DMS114 treated with DMSO at 0.1 percent for 48 hours (cell line): ENCODE measurements around the gene IGFLR1.

Experiments used
- DNase-seq: peaks from one replicate; lab custom pipeline; 2025; ENCODE audit not compliant: unreplicated experiment; lab: John Stamatoyannopoulos, UW

IGFLR1 gene, protein sequence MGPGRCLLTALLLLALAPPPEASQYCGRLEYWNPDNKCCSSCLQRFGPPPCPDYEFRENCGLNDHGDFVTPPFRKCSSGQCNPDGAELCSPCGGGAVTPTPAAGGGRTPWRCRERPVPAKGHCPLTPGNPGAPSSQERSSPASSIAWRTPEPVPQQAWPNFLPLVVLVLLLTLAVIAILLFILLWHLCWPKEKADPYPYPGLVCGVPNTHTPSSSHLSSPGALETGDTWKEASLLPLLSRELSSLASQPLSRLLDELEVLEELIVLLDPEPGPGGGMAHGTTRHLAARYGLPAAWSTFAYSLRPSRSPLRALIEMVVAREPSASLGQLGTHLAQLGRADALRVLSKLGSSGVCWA

DNA sequence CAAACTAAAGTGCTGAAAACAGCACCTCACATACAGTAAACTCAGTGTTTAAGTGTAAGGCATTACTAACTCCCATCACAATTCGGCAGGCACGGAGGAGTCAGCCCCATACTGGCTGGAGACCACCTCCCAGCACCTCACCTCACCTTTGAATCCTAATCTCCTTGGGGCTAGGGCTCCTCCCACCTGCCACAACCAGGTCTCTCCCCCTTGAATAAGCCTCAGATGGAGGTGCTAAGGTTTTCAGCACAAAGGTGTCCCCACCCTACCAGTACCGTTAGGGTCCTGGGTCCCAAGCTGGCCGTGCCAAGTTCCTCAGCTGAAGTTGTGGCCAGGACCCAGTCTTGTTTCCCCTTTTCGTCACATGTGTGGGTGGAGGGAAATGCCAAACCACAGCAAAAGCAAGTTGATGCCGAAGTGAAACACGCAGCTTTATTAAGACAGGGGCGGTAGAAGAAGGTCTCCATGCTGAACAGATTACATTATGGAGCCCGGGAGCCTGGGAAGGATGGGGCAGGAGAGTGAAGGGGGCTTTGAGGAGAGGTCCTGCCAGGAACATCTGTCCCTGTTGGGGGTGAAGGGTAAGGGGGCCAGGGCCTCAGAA lies at the start of gene IGFLR1:
IGFLR1 (minus strand) TSS at position 332 of the 604 bp plus-strand sequence. CDS start 1,272 bp downstream, outside the sequence.
- DNase-seq = no peak

DNA sequence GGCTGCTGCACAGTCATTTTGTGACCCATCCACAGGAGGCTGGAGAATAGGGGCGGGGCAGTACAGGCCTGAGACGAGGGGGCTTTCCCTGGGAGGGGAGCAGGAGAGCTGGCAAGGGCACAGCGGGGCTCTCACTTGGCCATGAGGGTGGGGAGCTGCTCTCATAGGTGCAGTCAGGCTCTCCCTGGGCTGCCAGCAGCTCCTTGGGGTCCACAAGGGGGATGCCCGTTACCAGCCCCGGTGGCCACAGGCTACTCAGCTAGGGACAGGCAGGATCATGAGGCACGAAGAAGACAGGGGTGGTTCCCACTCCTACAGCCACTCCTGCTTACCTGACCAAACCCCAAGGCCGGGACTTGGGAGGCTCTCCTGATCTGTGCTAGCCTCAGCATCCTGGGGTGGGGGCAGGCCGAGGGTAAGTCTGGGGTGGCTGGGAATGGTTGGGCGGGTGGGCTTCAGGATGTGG lies 49.6 kb upstream of the IGFLR1 start:
- DNase-seq = no peak

DNA sequence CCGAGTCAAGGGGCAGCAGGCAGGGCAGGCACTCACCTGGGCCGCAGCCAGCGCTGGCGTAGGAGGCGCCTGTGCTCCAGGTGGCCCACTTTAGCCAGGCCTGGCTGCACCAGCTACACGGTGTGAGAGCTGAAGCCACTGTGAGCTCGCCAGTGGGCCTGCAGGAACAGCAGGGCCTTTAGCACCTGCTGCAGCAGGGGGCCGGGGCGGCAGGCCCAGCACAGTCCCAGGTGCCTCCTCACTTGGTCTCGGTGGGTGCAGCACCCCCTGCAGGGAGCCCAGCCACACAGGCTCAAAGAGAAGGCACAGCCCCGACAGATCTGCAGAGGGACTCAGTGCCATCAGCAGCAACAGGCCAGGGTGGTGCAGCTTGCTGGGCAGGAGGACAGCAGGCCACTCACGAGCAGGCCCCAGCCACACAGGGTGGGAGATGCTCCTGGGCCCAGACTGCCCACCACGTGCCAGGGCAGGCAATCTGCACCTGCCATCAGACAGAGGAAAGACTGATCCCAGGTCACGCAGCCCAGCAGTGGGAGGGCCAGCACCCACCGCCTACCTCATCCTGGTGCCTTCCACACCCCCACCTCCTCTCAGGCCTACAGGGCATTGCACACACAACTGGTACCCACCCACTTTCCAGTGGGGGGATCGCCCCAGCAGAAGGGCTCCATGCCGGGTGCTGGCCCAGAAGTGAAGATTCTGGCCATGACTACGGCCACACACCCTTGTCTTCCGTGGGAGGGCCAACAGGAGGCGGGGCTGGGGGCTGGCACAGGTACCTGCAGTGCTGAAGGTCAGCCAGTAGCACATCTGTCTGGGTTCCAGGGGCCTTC lies 48.9 kb upstream of the IGFLR1 start:
- no peak for DNase-seq

DNA sequence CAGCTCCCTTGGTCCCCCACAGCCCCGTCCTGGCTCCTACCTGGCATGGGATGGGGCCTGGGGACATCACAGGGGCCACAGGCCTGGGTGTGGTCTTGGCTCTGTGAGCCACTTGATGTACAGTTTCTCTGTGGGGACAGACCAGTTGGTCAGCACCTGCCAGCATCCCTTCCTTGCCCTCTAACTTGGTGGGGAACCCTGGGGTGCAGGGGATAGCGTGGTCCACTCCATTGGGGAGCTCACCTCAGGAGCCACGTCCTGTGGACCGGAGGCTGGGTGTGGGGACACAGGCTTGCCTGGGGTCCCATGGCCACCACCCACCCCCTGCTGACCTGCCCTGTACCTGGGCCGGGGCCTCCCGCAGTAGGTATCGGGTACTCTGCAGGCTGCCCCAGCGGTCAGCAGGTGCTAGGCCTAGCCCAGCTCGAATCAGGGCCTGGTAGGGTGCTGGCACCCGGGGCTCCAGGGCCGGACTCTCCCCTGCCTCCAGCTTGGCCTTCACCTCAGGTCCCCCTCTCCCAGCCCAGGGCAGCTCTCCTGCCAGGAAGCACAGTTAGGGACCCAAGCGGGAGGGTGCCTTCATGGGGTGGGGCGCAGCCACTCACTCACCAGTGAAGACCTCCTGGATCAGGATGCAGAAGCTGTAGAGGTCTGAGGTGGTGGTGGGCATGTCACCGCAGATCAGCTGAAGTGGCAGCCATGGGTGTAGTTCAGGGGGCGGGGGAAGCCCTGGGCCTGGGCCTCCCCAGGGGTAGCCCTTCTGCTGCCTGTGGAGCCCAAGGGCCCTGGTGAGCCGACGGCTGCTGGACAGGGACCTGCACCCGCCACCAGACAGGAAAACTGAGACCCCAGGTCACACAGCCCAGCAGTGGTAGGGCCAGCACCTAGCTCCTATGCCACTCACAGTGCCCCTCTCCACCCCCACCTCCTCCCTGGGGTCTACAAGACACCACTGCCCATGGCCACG lies 48.0 kb upstream of the IGFLR1 start:
- no peak for DNase-seq

DNA sequence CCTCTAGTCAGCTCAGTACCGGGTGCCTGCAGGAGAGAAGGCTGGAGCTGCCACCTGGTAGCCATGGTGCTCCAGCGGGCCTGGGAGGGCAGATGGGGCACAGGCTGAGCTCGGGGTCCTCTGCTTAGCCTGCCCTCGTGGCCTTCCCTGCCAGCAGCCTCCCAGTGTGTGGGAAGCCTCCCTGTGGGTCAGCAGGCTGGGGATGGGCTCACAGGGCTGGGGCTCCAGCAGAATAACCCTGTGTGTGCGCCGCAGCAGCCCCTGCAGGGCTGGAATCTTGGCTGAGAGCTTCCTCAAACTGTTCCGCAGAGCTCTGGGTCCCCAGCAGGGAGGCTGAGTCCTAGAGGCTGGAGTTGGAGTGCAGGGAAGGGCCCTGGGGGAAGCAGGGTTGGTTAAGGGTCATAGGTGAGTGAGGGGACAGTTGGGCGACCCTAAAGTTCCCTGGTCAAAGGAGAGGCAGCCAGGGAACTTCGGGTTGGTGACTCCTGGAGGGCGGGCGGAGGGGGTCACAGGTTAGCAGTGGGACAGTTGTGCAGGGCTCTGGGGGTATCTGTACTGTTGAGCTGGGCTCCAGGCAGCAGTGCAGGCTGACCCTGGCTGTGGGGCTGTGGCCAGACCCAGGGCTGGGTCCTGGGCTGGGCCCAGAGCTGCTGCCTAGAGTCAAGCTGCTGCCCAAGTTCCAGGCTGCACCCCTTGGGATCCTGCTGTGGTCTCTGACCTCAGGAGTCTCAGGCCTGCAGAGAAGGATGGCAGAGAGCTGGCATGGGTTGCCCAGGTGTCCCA lies 47.1 kb upstream of the IGFLR1 start:
- no peak for DNase-seq

DNA sequence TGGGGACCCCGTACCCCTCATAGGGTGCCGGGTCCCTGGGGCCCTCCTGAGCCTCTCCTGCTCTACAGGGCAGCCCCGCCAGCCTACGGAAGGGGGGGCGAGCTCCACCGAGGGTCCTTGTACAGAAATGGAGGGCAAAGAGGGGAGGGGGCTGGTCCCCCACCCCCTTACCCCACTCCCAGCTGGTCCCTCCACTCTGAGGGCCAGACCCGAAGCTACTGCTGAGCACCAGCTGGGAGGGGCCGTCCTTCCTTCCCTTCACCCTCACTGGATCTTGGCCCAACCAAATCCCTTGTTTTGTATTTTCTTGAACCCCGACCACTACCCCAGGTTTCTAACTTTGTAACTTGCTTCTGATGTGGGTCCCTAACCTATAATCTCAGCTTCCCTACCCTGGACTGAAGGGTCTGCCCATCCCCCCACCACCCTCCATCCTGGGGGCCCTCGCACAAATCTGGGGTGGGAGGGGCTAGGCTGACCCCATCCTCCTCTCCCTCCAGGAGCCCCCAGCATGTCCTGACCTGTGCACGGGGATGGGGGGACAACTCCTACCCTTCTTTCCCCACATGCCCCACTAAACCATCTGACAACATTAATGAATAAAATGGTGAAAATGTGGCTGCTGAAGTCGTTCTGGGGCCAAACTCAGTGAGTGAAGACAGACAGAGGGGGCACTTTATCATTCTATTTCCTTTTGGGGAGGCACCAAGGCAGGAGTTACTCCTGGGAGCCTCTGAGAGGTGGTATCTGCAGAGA lies 46.1 kb upstream of the IGFLR1 start:
- DNase-seq = no peak

DNA sequence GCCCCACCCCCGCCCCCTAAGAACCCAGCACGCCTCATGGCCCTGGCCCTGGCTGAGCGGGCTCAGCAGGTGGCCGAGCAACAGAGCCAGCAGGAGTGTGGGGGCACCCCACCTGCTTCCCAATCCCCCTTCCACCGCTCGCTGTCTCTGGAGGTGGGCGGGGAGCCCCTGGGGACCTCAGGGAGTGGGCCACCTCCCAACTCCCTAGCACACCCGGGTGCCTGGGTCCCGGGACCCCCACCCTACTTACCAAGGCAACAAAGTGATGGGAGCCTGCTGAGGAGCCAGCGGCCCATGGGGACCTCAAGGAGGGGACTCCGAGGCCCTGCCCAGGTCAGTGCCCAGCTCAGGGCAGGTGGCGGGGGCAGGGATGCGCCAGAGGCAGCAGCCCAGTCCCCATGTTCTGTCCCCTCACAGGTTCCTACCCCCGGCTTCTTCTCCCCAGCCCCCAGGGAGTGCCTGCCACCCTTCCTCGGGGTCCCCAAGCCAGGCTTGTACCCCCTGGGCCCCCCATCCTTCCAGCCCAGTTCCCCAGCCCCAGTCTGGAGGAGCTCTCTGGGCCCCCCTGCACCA lies 45.1 kb upstream of the IGFLR1 start:
- no peak for DNase-seq

DNA sequence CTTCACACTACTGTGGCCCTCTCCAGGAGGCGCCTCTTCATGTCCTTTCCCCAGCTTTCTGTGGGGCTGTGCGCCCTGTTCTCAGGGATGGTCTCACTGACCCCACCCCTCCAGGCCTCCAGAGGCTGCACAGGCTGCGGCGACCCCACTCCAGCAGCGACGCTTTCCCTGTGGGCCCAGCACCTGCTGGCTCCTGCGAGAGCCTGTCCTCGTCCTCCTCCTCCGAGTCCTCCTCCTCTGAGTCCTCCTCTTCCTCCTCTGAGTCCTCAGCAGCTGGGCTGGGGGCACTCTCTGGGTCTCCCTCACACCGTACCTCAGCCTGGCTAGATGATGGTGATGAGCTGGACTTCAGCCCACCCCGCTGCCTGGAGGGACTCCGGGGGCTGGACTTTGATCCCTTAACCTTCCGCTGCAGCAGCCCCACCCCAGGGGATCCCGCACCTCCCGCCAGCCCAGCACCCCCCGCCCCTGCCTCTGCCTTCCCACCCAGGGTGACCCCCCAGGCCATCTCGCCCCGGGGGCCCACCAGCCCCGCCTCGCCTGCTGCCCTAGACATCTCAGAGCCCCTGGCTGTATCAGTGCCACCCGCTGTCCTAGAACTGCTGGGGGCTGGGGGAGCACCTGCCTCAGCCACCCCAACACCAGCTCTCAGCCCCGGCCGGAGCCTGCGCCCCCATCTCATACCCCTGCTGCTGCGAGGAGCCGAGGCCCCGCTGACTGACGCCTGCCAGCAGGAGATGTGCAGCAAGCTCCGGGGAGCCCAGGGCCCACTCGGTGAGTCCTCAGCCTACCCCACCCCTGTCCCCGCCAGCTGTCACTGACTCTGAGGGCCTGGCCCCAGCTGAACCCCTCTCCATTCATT lies 44.3 kb upstream of the IGFLR1 start:
- no peak for DNase-seq

DNA sequence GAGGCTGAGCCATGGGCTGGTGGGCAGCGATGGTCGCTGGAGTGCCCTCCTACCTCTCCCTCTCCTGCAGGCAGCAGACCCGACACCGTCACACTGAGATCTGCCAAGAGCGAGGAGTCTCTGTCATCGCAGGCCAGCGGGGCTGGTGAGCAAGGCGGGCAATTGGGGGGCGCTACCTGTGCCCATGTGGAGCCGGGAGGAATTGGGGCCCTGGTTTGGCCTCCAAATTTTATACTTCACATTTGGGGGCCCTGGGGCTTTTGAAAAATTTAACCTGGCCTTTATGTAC lies 43.0 kb upstream of the IGFLR1 start:
- no peak for DNase-seq

DNA sequence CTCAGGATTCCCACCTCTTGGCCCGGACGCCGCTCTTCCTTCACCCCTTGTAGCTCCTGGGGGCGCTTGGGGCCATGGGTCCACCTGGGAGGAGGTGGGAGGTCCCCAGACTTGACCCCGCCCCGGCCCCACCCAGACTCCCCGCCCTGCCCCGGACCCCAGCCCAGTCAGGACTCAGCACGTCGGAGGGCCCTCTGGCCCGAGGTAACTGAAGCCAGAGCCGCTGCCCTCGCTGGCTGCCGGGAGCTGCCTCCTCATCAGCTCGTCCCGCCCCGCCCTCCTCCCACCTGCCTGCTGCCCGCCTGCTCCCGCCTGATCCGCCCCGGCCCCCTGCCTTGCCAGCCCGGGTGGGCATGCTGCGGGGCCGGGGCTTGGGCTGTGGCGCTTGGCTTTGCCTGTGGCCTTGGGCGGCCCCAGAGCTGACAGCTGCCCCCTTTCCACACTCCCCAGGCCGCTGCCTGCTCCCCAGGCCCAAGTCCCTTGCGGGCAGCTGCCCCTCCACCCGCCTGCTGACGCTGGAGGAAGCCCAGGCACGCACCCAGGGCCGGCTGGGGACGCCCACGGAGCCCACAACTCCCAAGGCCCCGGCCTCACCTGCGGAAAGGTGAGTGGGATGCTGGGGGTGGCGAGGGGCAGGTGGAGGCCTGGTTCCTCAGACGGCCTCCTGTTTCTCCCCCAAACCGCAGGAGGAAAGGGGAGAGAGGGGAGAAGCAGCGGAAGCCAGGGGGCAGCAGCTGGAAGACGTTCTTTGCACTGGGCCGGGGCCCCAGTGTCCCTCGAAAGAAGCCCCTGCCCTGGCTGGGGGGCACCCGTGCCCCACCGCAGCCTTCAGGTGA lies 42.5 kb upstream of the IGFLR1 start:
- no peak for DNase-seq

DNA sequence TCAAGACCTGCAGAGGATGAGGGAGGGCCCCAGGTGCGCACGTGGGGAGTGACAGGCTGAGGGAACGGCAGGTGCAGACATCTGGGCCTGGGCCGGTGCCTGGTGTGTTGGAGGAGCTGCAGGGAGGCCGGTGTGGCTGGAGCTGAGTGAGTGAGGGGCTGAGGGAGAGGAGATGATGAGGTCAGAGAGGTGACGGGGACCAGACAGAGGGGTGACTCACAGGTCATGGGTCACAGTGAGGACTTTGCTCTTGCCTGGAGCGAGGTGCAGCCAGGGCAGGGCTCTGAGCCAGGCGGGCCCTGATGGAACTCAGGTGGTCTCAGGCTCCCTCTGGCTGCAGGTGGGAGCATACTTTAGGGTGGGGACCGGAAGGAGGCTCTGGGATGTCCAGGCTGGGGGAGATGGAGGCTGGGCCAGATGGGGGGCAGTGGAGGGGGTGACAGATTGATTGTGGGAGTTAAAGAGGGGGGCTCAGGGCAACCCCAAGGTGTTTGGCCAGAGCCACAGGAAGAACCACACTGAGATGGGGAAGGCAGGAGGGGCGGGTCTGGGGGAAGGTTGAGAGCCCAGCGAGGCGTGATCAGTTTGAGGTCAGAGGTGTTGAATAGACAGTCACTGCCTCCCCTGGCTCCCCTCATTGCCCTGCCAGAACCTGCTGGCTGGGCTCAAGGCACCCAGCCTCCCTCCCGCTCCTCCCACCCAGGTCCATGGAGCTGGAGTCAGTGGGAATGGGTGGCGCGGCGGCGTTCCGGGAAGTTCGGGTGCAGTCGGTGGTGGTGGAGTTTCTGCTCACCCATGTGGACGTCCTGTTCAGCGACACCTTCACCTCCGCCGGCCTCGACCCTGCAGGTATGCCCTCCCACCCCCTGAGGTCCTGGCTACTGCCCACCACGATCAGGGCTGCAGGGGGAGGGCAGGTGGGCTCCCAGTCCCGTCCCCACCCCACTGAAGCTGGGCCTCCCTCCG lies 41.5 kb upstream of the IGFLR1 start:
- DNase-seq = no peak

DNA sequence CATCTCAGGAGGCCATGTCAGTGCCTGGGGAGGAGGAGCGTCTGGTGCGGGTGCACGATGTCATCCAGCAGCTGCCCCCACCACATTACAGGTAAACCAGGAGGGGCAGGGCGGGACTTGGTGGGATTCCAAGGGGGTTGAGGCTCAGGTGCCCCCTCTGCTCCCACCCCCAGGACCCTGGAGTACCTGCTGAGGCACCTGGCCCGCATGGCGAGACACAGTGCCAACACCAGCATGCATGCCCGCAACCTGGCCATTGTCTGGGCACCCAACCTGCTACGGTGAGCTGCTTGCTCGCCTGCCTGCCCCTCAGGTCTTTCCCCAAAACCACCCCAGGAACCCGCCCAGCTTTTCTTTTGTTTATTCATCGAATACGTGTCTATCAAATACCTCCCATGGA lies 40.3 kb upstream of the IGFLR1 start:
- no peak for DNase-seq

DNA sequence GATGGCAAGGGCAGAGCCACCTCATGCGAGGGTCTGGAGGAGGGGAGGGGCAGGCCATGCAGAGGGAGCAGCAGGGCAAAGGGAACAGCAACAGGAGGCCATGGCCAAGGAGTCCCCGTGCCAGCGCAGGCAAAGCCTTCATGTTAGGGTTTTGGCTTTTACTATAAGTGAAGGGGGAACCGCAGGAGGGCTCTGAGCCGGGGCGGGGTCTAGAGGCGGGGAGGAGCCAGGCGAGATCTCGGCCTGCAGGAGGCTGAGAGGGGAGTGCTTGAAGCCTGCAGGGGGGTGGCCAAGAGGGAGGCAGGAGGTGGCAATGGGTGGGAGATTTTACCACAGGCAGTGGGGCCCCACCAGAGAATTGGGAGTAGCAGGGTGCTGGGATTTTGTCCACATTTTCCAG lies 39.4 kb upstream of the IGFLR1 start:
- DNase-seq = no peak

DNA sequence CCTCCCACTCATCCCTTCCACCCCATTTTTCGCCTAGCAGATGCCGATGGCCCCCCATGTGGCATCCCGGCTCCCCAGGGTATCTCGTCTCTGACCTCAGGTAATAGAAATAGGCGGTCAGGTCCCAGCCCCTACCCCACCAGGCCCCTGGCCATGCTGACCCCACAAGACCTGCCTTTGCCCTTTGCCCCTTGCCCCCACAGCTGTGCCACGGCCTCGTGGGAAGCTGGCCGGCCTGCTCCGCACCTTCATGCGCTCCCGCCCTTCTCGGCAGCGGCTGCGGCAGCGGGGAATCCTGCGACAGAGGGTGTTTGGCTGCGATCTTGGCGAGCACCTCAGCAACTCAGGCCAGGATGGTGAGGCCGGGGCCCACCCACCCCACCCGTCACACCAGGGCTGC lies 38.5 kb upstream of the IGFLR1 start:
- DNase-seq = no peak

DNA sequence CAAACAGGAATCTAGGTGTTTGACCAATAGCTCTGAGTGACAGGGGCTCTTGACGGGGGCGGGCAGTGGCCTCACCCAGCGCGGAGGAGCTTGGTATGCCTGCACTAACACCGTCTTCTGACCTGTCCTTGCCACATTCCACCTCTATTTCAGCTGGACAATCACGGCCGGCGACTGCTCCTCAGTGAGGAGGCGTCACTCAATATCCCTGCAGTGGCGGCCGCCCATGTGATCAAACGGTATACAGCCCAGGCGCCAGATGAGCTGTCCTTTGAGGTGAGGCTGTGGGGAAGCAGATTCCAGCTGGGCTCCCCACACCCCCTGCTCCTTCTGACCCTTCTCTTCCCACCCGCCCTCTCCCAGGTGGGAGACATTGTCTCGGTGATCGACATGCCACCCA lies 37.8 kb upstream of the IGFLR1 start:
- no peak for DNase-seq

DNA sequence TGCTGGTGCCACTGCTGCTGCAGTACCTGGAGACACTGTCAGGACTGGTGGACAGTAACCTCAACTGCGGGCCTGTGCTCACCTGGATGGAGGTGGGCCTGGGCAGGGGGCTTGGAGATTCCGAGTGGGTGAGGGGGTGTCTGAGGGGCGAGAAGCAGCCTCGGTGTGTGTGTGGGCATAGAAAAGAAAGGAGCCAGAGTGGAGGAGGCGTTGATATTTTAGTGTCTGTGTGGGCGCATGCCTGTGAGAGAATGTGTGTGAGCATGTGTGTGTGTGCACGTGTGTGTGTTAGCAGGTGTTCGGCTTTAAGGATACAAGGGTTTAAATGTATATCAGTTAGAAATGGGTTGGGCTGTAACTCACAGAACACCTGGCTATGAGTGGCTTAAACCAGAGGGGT lies 36.8 kb upstream of the IGFLR1 start:
- no peak for DNase-seq
